ENCODE data around the gene FOXF1. TPM values are rescaled to one million over a fixed set of nuclear protein-coding genes. Genes with fewer than 3 reads are reported as not detected.

The FOXF1 gene
- total and polyA plus RNA-seq, 3 experiments from 2014 or later = not detected

GRCh38 chr16:86471896-86472295 is 38.4 kb upstream of the FOXF1 start:
- no peak for DNase-seq
- H3K4me3 ChIP-seq (ENCODE audit: low read length) = no peak overlapping the region
- Mint-ChIP-seq H3K27ac (no peak overlapping the region), H3K4me1 (no peaks in the 10 kb centered on the region), H3K9me3 (peaks cover 0 to 3% (median 0%) of the 10 kb centered on the region in 5 donors), H3K36me3 (no peaks in the 10 kb centered on the region), H3K27me3 (peaks cover 12 to 22% of the 10 kb centered on the region in 2 donors), H3K4me3 (no peak overlapping the region)
- POLR2A ChIA-PET = no interaction called here
- H3K27me3 ChIP-seq (ENCODE audit: insufficient read depth, low read length, poor library complexity, severe bottlenecking) = no peaks in the 10 kb centered on the region
- H3K9me3 ChIP-seq (ENCODE audit: low read length) = no peaks in the 10 kb centered on the region
- H3K4me1 ChIP-seq (ENCODE audit: insufficient read depth, low read length) = no peaks in the 10 kb centered on the region
- CTCF ChIA-PET = no interaction called here
- no peaks in the 10 kb centered on the region for H3K36me3 ChIP-seq (ENCODE audit: insufficient read depth, low read length)
- H3K27ac ChIP-seq (ENCODE audit: low read depth, low read length) = no peak overlapping the region

- Histone ChIP-seq H3K9me3 (ENCODE audit: low read length) (no peaks in the 10 kb centered on the region), H3K27me3 (ENCODE audit: insufficient read depth, low read length, poor library complexity, severe bottlenecking) (no peaks in the 10 kb centered on the region), H3K4me3 (ENCODE audit: low read length) (no peak overlapping the region), H3K36me3 (ENCODE audit: insufficient read depth, low read length) (no peaks in the 10 kb centered on the region), H3K4me1 (ENCODE audit: insufficient read depth, low read length) (no peaks in the 10 kb centered on the region), H3K27ac (ENCODE audit: low read depth, low read length) (no peak overlapping the region)
- POLR2A ChIA-PET = no interaction called here
- Mint-ChIP-seq H3K27me3 (peaks cover 16 to 22% of the 10 kb centered on the region in 2 donors), H3K4me3 (no peak overlapping the region), H3K36me3 (no peaks in the 10 kb centered on the region), H3K9me3 (peaks cover 0 to 3% (median 0%) of the 10 kb centered on the region in 5 donors), H3K27ac (no peak overlapping the region), H3K4me1 (no peaks in the 10 kb centered on the region)
- CTCF ChIA-PET = no interaction called here
- no peak for DNase-seq
Observed at GRCh38 chr16:86472366-86472765, 38.0 kb upstream of the FOXF1 start.

- no peaks in the 10 kb centered on the region for H3K4me1 Mint-ChIP-seq
- no peaks in the 10 kb centered on the region for H3K9me3 ChIP-seq (ENCODE audit: low read length)
- H3K9me3 Mint-ChIP-seq = peaks cover 0 to 3% (median 0%) of the 10 kb centered on the region in 5 donors
- H3K27me3 ChIP-seq (ENCODE audit: insufficient read depth, low read length, poor library complexity, severe bottlenecking) = no peaks in the 10 kb centered on the region
- H3K36me3 ChIP-seq (ENCODE audit: insufficient read depth, low read length) = no peaks in the 10 kb centered on the region
- peaks cover 17 to 32% of the 10 kb centered on the region in 2 donors for H3K27me3 Mint-ChIP-seq
- H3K4me3 Mint-ChIP-seq = no peak overlapping the region
- DNase-seq = no peak
- no peaks in the 10 kb centered on the region for H3K4me1 ChIP-seq (ENCODE audit: insufficient read depth, low read length)
- CTCF ChIA-PET = no interaction called here
- H3K27ac ChIP-seq (ENCODE audit: low read depth, low read length) = no peak overlapping the region
- no peaks in the 10 kb centered on the region for H3K36me3 Mint-ChIP-seq
- no peak overlapping the region for H3K4me3 ChIP-seq (ENCODE audit: low read length)
- H3K27ac Mint-ChIP-seq = no peak overlapping the region
- POLR2A ChIA-PET = no interaction called here
Observed at GRCh38 chr16:86476956-86477534, 33.3 kb upstream of the FOXF1 start.

- ChIA-PET POLR2A (no interaction called here), CTCF (no interaction called here)
- Mint-ChIP-seq H3K9me3 (peaks cover 0 to 3% (median 0%) of the 10 kb centered on the region in 5 donors), H3K4me1 (no peaks in the 10 kb centered on the region), H3K27ac (no peak overlapping the region), H3K27me3 (peaks cover 12 to 32% of the 10 kb centered on the region in 2 donors), H3K36me3 (no peaks in the 10 kb centered on the region), H3K4me3 (no peak overlapping the region)
- DNase-seq = no peak
- Histone ChIP-seq H3K9me3 (ENCODE audit: low read length) (no peaks in the 10 kb centered on the region), H3K4me3 (ENCODE audit: low read length) (no peak overlapping the region), H3K27me3 (ENCODE audit: insufficient read depth, low read length, poor library complexity, severe bottlenecking) (no peaks in the 10 kb centered on the region), H3K27ac (ENCODE audit: low read depth, low read length) (no peak overlapping the region), H3K36me3 (ENCODE audit: insufficient read depth, low read length) (no peaks in the 10 kb centered on the region), H3K4me1 (ENCODE audit: insufficient read depth, low read length) (no peaks in the 10 kb centered on the region)
Observed at GRCh38 chr16:86477642-86478041, 32.7 kb upstream of the FOXF1 start.

- Histone ChIP-seq H3K27me3 (ENCODE audit: insufficient read depth, low read length, poor library complexity, severe bottlenecking) (no peaks in the 10 kb centered on the region), H3K36me3 (ENCODE audit: insufficient read depth, low read length) (no peaks in the 10 kb centered on the region), H3K4me3 (ENCODE audit: low read length) (no peak overlapping the region), H3K9me3 (ENCODE audit: low read length) (no peaks in the 10 kb centered on the region), H3K4me1 (ENCODE audit: insufficient read depth, low read length) (no peaks in the 10 kb centered on the region), H3K27ac (ENCODE audit: low read depth, low read length) (no peak overlapping the region)
- no peak overlapping the region for H3K27ac Mint-ChIP-seq
- no peak overlapping the region for H3K4me3 Mint-ChIP-seq
- no peaks in the 10 kb centered on the region for H3K4me1 Mint-ChIP-seq
- CTCF ChIA-PET = no interaction called here
- POLR2A ChIA-PET = no interaction called here
- DNase-seq = no peak
- H3K36me3 Mint-ChIP-seq = no peaks in the 10 kb centered on the region
- H3K9me3 Mint-ChIP-seq = peaks cover 0 to 5% (median 3%) of the 10 kb centered on the region in 5 donors
- peaks cover 16 to 39% of the 10 kb centered on the region in 2 donors for H3K27me3 Mint-ChIP-seq
Observed at GRCh38 chr16:86478779-86479178, 31.5 kb upstream of the FOXF1 start.

- Mint-ChIP-seq H3K36me3 (no peaks in the 10 kb centered on the region), H3K4me1 (no peaks in the 10 kb centered on the region), H3K27me3 (peaks cover 22 to 46% of the 10 kb centered on the region in 2 donors), H3K27ac (no peak overlapping the region), H3K4me3 (no peak overlapping the region), H3K9me3 (peaks cover 0 to 8% (median 7%) of the 10 kb centered on the region in 5 donors)
- CTCF ChIA-PET = no interaction called here
- Histone ChIP-seq H3K4me1 (ENCODE audit: insufficient read depth, low read length) (no peaks in the 10 kb centered on the region), H3K9me3 (ENCODE audit: low read length) (no peaks in the 10 kb centered on the region), H3K27ac (ENCODE audit: low read depth, low read length) (no peak overlapping the region), H3K36me3 (ENCODE audit: insufficient read depth, low read length) (no peaks in the 10 kb centered on the region), H3K27me3 (ENCODE audit: insufficient read depth, low read length, poor library complexity, severe bottlenecking) (no peaks in the 10 kb centered on the region), H3K4me3 (ENCODE audit: low read length) (no peak overlapping the region)
- DNase-seq = no peak
- POLR2A ChIA-PET = no interaction called here
Observed at GRCh38 chr16:86479419-86479818, 30.9 kb upstream of the FOXF1 start.

GRCh38 chr16:86480444-86480843 is 29.9 kb upstream of the FOXF1 start:
- no peaks in the 10 kb centered on the region for H3K4me1 ChIP-seq (ENCODE audit: insufficient read depth, low read length)
- ChIA-PET POLR2A (no interaction called here), CTCF (no interaction called here)
- no peaks in the 10 kb centered on the region for H3K36me3 ChIP-seq (ENCODE audit: insufficient read depth, low read length)
- Mint-ChIP-seq H3K36me3 (no peaks in the 10 kb centered on the region), H3K4me1 (no peaks in the 10 kb centered on the region), H3K27me3 (peaks cover 22 to 48% of the 10 kb centered on the region in 2 donors), H3K4me3 (no peak overlapping the region), H3K27ac (no peak overlapping the region), H3K9me3 (peaks cover 0 to 12% (median 4%) of the 10 kb centered on the region in 5 donors)
- no peaks in the 10 kb centered on the region for H3K27me3 ChIP-seq (ENCODE audit: insufficient read depth, low read length, poor library complexity, severe bottlenecking)
- no peak overlapping the region for H3K27ac ChIP-seq (ENCODE audit: low read depth, low read length)
- no peak for DNase-seq
- H3K9me3 ChIP-seq (ENCODE audit: low read length) = no peaks in the 10 kb centered on the region
- no peak overlapping the region for H3K4me3 ChIP-seq (ENCODE audit: low read length)

GRCh38 chr16:86481607-86482006 is 28.7 kb upstream of the FOXF1 start:
- no peaks in the 10 kb centered on the region for H3K9me3 ChIP-seq (ENCODE audit: low read length)
- no peak overlapping the region for H3K27ac Mint-ChIP-seq
- no peaks in the 10 kb centered on the region for H3K36me3 ChIP-seq (ENCODE audit: insufficient read depth, low read length)
- H3K4me1 Mint-ChIP-seq = no peaks in the 10 kb centered on the region
- no peaks in the 10 kb centered on the region for H3K27me3 ChIP-seq (ENCODE audit: insufficient read depth, low read length, poor library complexity, severe bottlenecking)
- H3K27me3 Mint-ChIP-seq = peaks cover 27 to 51% of the 10 kb centered on the region in 2 donors
- peaks cover 0 to 12% (median 4%) of the 10 kb centered on the region in 5 donors for H3K9me3 Mint-ChIP-seq
- no peak overlapping the region for H3K27ac ChIP-seq (ENCODE audit: low read depth, low read length)
- no peaks in the 10 kb centered on the region for H3K4me1 ChIP-seq (ENCODE audit: insufficient read depth, low read length)
- POLR2A ChIA-PET = no interaction called here
- no peaks in the 10 kb centered on the region for H3K36me3 Mint-ChIP-seq
- CTCF ChIA-PET = no interaction called here
- no peak overlapping the region for H3K4me3 ChIP-seq (ENCODE audit: low read length)
- no peak for DNase-seq
- no peak overlapping the region for H3K4me3 Mint-ChIP-seq

- H3K36me3 Mint-ChIP-seq = no peaks in the 10 kb centered on the region
- no peak overlapping the region for H3K4me3 ChIP-seq (ENCODE audit: low read length)
- peaks cover 0 to 12% (median 4%) of the 10 kb centered on the region in 5 donors for H3K9me3 Mint-ChIP-seq
- no peaks in the 10 kb centered on the region for H3K4me1 ChIP-seq (ENCODE audit: insufficient read depth, low read length)
- no peak overlapping the region for H3K4me3 Mint-ChIP-seq
- ChIA-PET CTCF (no interaction called here), POLR2A (no interaction called here)
- H3K27ac ChIP-seq (ENCODE audit: low read depth, low read length) = no peak overlapping the region
- no peaks in the 10 kb centered on the region for H3K27me3 ChIP-seq (ENCODE audit: insufficient read depth, low read length, poor library complexity, severe bottlenecking)
- no peaks in the 10 kb centered on the region for H3K4me1 Mint-ChIP-seq
- H3K36me3 ChIP-seq (ENCODE audit: insufficient read depth, low read length) = no peaks in the 10 kb centered on the region
- peaks cover 27 to 51% of the 10 kb centered on the region in 2 donors for H3K27me3 Mint-ChIP-seq
- H3K9me3 ChIP-seq (ENCODE audit: low read length) = no peaks in the 10 kb centered on the region
- DNase-seq = no peak
- H3K27ac Mint-ChIP-seq = no peak overlapping the region
Observed at GRCh38 chr16:86484240-86484639, 26.1 kb upstream of the FOXF1 start.

Measured in CD8-positive, alpha-beta memory T cell (primary cell).